Kidney capillary endothelial cell (primary cell): Measurements from ENCODE around the gene ARHGEF40.

Experiments
- DNase-seq: peaks from one replicate; pipeline ENCODE4 v3.0.0-alpha.2; 2018; ENCODE audit warnings: low spot score

ARHGEF40 gene

GRCh38 chr14:21070083-21070609, at the start of gene ARHGEF40:
TSS of gene ARHGEF40 (plus strand) at chr14:21070304. CDS start at chr14:21070397, 93 bp downstream.
- no peak for DNase-seq

DNA sequence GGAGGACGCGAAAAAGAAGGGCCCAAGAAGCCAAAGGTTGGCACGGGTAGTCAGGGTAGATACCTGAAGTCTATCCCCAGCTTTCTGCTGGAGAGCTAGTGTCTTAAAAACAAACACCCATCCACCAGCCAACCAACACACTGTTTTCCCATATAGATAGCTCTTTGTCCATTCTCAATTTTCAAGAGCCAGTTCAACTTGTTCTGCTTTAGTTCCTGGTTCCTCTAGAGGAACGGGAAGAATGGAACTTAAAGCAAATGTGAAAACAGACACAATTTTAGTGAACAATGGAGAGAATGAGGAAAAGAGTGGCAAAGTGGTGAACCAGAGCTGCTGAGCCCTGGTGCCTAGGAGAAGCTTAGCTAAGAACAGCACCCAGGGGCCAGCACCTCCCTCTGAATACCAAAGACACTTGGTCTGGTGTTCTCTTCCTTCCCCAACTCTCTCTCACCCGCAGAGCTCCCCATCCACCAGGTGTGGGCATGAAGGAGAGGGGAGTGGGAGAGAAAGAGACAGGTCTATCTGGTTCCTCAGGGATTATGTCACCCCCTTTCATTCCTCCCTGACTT, 49.0 kb upstream of the ARHGEF40 start:
- DNase-seq: no peak

DNA sequence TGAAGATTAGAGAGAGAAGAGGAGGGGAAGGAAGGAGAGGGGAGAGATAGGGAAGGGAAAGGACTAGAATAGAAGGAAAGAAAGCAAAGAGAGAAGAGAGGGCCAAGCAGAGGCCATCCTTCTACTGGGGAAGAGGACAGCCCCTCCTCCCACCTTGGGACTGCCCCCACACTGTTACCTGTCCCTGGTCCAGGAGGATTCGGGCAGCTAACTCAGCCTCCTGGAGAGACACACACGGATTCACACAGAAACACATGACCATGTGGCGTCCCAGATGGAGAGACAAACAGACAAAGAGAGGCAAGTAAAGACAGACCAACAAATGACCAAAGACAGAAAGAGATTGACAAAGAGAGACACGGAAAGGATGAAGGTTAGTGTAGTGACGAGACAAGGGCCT, 47.4 kb upstream of the ARHGEF40 start:
- no peak for DNase-seq

- no peak for DNase-seq
Measured at GRCh38 chr14:21023174-21023573, 46.9 kb upstream of the ARHGEF40 start.

- DNase-seq: no peak
Measured at GRCh38 chr14:21023817-21024584, 46.1 kb upstream of the ARHGEF40 start.

DNA sequence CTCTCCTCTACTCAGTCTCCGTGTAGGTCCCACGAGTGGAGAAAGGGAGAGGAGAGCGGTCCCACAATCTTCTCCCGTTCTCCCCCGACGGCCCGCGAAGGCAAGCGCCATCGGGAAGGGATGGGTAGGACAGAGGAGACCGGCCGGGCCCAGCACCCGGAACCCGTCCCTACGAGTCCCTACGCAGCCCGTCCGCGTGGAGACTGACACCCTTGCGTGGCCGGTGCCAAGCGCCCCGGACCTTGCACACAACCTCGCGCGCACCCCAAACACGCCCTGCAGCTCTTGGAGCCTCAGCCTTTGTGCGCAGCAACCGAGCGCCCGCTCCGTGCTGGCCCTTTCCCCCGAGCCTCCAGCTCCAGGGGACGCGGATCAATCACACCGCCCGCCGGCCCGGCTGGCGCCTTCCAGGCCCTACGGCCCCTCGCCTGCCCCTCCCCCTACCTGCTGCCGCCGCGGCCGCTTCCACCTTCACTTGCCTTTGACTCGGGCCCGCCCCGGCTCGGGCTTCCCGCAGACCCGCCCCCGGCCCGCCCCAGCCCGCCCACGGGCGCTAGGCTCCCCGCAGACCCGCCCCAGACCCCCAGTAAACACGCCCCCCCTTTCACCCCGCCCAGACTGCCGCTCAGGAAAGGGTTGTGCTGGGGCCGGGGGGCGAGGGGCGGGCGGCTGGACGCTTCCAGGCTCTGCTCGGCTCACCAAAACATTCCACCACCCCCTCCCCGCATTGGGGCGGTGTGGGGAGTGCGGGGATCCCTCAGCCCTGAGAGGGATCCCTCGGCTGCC, 45.3 kb upstream of the ARHGEF40 start, which contains the start of gene NDRG2:
NDRG2 (minus strand) TSS at position 477 of the 786 bp plus-strand sequence. CDS start 1,746 bp downstream, outside the sequence.
- no peak for DNase-seq

GRCh38 chr14:21025371-21026273, 44.5 kb upstream of the ARHGEF40 start:
- no peak for DNase-seq

DNA sequence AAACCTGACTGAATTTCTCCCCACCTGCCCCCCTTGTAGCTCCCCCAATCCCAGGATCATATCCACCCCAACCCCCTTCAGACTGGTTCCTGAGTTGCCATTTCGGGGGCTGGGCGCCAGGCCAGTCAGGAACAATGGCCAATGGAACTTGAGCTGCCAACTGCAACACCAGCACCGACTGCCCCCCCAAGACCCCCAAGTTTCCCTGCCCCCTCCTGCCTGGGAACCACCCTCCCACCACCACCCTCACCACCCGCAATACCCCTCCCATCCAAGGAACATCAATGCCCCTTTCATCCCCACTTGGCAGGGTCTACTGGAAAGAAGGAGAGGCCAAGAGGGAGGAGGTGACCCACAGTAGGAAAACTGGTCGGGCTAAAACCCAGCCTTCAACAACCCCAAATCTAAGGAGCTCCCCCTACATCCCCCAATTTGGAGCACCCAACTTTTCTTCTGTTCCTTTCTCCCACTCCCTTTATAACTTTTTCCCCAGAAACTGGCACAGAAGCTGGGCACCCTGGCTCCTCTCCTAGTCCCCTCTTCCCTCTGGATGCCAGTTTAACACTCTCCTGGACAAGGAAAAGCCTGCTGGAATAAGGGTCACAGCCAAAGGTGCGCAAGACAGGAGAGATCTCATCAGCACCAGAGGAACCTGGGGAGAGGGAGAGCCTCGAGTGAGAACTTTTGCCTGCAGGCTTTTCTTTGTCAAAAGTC, 43.7 kb upstream of the ARHGEF40 start:
- DNase-seq: no peak

DNA sequence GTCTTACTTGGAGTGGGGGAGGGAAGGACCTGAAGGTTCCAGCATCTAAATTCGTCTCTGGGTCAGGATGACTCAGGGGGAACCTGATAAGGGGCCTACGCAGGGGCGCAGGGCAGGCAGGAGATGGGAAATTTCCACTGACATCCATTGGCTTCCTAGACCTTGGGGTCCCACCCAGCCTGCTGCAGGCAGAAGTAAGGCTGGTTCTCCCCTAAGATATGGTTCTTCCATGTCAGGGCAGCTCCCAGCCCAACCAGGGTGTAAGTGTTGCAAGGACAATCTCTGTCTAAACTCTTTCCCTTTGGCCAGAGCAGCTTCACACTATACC, 43.2 kb upstream of the ARHGEF40 start:
- DNase-seq: no peak

DNA sequence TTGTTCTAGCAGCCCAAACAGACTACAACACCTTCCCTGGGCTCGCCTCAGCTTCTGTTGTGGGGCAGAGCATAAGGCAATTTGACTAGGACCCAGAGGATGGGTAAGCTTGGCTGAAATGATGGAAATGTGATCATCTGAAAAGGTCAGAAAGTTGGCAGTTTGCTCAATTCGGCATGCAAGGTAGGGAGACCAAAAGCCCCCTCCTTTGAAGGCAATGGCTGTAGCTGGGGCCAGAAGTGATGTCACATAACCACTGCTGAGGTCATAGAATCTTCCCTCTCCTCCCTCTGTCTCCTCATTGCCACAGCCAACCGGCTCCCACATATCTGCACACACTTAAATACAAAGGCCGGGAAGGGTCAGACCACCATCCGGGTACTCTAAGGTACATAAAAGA, 40.2 kb upstream of the ARHGEF40 start, which contains the start of gene TPPP2:
TPPP2 (plus strand) TSS at position 301 of the 400 bp plus-strand sequence. CDS start 365 bp downstream, outside the sequence.
- DNase-seq: no peak

GRCh38 chr14:21030531-21030930, 39.6 kb upstream of the ARHGEF40 start:
- no peak for DNase-seq

DNA sequence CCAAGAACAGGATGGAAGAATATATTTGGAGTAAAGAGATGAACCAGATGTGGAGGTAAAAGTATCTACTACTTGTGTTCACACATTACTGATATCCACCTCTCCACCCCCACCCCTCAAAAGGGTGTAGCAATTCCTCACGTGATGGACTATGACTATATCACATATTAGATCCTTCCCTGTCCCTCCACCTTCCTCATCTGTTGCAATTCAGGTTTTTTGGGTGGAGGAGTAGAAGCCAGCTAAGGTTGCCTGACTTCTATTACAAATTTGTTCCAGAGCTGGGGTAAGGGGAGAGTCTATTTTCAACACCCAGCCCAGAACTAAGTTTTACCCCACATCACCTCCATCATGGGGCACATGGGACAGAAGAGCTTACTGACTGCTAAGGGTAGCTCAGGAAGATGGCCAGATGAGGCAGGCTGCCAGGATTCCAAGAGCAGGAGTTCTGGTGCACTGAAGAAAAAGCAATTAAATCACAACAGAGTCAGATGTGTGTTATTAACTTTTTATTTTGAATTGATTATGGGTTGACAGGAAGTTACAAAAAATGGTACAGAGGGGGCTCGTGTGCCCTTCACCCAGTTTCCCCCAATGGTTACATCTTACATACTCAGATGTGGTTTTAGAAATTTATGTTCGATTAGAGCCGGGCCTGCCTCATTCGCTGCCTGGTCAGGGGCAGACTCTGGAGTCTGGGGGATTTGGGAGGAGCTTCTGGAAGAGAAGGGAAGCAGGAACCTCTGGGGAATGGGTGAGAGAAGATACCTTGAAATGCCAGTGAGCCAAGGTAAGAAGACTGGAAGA, 37.6 kb upstream of the ARHGEF40 start:
- DNase-seq: no peak

GRCh38 chr14:21033133-21033698, 36.9 kb upstream of the ARHGEF40 start:
- no peak for DNase-seq

GRCh38 chr14:21034707-21035106, 35.4 kb upstream of the ARHGEF40 start, which contains the start of gene RNASE13:
TSS of gene RNASE13 (minus strand) at chr14:21034807. CDS start at chr14:21034288, 519 bp downstream.
- DNase-seq: no peak

DNA sequence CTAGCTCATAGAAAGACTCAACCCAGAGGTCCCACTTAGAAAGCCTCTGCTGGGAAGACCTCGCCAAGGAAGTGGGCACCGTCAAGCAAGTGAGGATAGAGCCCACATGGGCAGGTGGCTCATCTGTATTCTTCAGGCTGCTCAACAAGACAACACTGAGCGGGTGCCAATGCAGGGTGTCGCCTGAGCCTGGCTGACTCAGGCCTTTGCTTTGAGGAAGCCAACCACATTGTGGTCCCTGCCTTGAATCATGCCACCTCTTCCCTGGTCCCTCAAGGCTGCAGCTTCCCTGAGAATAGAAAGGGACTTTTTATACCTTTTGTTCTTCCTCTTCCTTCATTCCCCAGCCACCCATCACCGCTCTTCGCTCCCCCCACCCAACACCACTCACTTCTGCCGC, 33.4 kb upstream of the ARHGEF40 start:
- DNase-seq: no peak

DNA sequence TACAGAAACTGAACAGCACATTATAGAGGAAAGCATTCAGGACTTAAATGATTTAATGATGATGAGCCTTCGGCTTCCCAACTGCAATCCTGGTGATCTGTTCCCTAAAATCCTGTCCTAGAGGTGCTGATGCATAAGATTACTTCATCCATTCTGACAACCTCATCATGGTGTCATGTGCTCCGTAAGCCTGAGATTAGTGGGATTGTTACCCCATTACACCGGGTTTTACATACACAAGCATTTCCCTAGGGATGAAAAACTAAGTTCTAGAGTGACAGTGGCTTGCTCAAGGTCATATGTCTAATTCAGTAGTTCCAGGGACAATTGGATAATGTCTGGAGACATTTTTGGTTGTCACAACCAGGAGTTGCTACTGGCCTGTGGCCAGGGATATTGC, 32.9 kb upstream of the ARHGEF40 start:
- no peak for DNase-seq

- DNase-seq: no peak
Measured at GRCh38 chr14:21038441-21039422, 31.4 kb upstream of the ARHGEF40 start.
